Placental epithelial cell (primary cell): ENCODE data around the gene SPANXA2. TPM values are rescaled to one million over a fixed set of nuclear protein-coding genes. Genes with fewer than 3 reads are reported as not detected.

Source experiments
- total RNA-seq: library from RNA; depleted of rRNA; stranded (reverse); fragments of >200 nt; gene quantifications from 2 replicates; pipeline ENCODE4 v1.2.3, GENCODE V29; 2012

Gene SPANXA2, protein sequence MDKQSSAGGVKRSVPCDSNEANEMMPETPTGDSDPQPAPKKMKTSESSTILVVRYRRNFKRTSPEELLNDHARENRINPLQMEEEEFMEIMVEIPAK
- total RNA-seq: not detected in 2 replicates

GRCh38 chrX:141589408-141589807, at the start of gene SPANXA2:
Gene SPANXA2, plus strand, starts transcription at chrX:141589708. Its CDS starts 60 bp downstream, at chrX:141589768.

GRCh38 chrX:141584638-141585037, 4.9 kb upstream of the SPANXA2 start, which contains the start of gene SPANXA1:
Gene SPANXA1, minus strand, starts transcription at chrX:141584738. Its CDS starts 60 bp downstream, at chrX:141584678.

Other genes with a start within 250 kb of the SPANXA2 start
- not detected in 2 replicates for gene SPANXA1, start 5.0 kb upstream of the SPANXA2 start, total RNA-seq
- gene SPANXD, start 109.0 kb downstream of the SPANXA2 start, total RNA-seq: not detected in 2 replicates
- gene MAGEC3, start 248.6 kb downstream of the SPANXA2 start, total RNA-seq: not detected in 2 replicates